Measurements from ENCODE around the gene POLR2J2. TPM values are rescaled to one million over a fixed set of nuclear protein-coding genes. Genes with fewer than 3 reads are reported as not detected.

Gene POLR2J2
- total and polyA plus RNA-seq, 3 donors from 2014 or later: 1.4 to 10.2 (median 7.6) TPM

Small RNA genes lying within 50 kb of the gene (small RNA-seq; reads per million reads assigned to genes)
- 0 reads per million in 2 donors for gene AC105052.3
- 0 reads per million in 2 donors for gene UPK3BL1

Other genes with a start within 250 kb of the POLR2J2 start
- gene ORAI2, start 238.1 kb downstream of the POLR2J2 start, total RNA-seq: 10 to 100 TPM in 1 of 2 donors, 1 to 10 TPM in 1; 9.7 to 10.3 TPM
- 9.9 TPM for gene ORAI2, start 238.1 kb downstream of the POLR2J2 start, polyA plus RNA-seq (ENCODE audit: insufficient read depth, low read depth, low replicate concordance)
- 10 to 100 TPM; 26.7 to 27.7 TPM for gene ALKBH4, start 206.8 kb downstream of the POLR2J2 start, total RNA-seq
- 9.3 TPM for gene ALKBH4, start 206.8 kb downstream of the POLR2J2 start, polyA plus RNA-seq (ENCODE audit: insufficient read depth, low read depth, low replicate concordance)
- gene LRWD1, start 206.7 kb downstream of the POLR2J2 start, total RNA-seq: 100 to 1,000 TPM; 221 to 350 TPM
- gene LRWD1, start 206.7 kb downstream of the POLR2J2 start, polyA plus RNA-seq (ENCODE audit: insufficient read depth, low read depth, low replicate concordance): 540 TPM
- 10 to 100 TPM; 33.9 to 46.0 TPM for gene POLR2J, start 192.7 kb downstream of the POLR2J2 start, total RNA-seq
- 73.1 TPM for gene POLR2J, start 192.7 kb downstream of the POLR2J2 start, polyA plus RNA-seq (ENCODE audit: insufficient read depth, low read depth, low replicate concordance)
- gene RASA4B, start 153.9 kb downstream of the POLR2J2 start, total RNA-seq: 10 to 100 TPM; 11.5 to 15.7 TPM
- gene RASA4B, start 153.9 kb downstream of the POLR2J2 start, polyA plus RNA-seq (ENCODE audit: insufficient read depth, low read depth, low replicate concordance): 18.5 TPM
- gene UPK3BL2, start 128.0 kb downstream of the POLR2J2 start, total RNA-seq: 10 to 100 TPM in 1 of 2 donors, 1 to 10 TPM in 1; 5.6 to 10.5 TPM
- 4.4 TPM for gene UPK3BL2, start 128.0 kb downstream of the POLR2J2 start, polyA plus RNA-seq (ENCODE audit: insufficient read depth, low read depth, low replicate concordance)
- gene SPDYE2, start 120.4 kb downstream of the POLR2J2 start, total RNA-seq: 10 to 100 TPM in 1 of 2 donors, 1 to 10 TPM in 1; 5.4 to 15.6 TPM
- gene SPDYE2, start 120.4 kb downstream of the POLR2J2 start, polyA plus RNA-seq (ENCODE audit: insufficient read depth, low read depth, low replicate concordance): 19.5 TPM
- 10 to 100 TPM; 31.3 to 45.5 TPM for gene POLR2J3, start 99.1 kb downstream of the POLR2J2 start, total RNA-seq
- gene POLR2J3, start 99.1 kb downstream of the POLR2J2 start, polyA plus RNA-seq (ENCODE audit: insufficient read depth, low read depth, low replicate concordance): 66.4 TPM
- gene RASA4, start 54.9 kb downstream of the POLR2J2 start, total RNA-seq: 10 to 100 TPM; 28.0 to 49.0 TPM
- gene RASA4, start 54.9 kb downstream of the POLR2J2 start, polyA plus RNA-seq (ENCODE audit: insufficient read depth, low read depth, low replicate concordance): 43.3 TPM
- gene UPK3BL1, start 28.9 kb downstream of the POLR2J2 start, total RNA-seq: 10 to 100 TPM; 22.5 to 24.2 TPM
- 27.4 TPM for gene UPK3BL1, start 28.9 kb downstream of the POLR2J2 start, polyA plus RNA-seq (ENCODE audit: insufficient read depth, low read depth, low replicate concordance)
- gene SPDYE2B, start 21.3 kb downstream of the POLR2J2 start, total RNA-seq: 10 to 100 TPM in 1 of 2 donors, 1 to 10 TPM in 1; 1.4 to 10.6 TPM
- 3.3 TPM for gene SPDYE2B, start 21.3 kb downstream of the POLR2J2 start, polyA plus RNA-seq (ENCODE audit: insufficient read depth, low read depth, low replicate concordance)
- 10 to 100 TPM; 15.2 to 23.9 TPM for gene FAM185A, start 77.3 kb upstream of the POLR2J2 start, total RNA-seq
- 4.5 TPM for gene FAM185A, start 77.3 kb upstream of the POLR2J2 start, polyA plus RNA-seq (ENCODE audit: insufficient read depth, low read depth, low replicate concordance)
- gene LRRC17, start 241.3 kb upstream of the POLR2J2 start, total RNA-seq: 1 to 10 TPM; 5.8 to 9.7 TPM
- 8.2 TPM for gene LRRC17, start 241.3 kb upstream of the POLR2J2 start, polyA plus RNA-seq (ENCODE audit: insufficient read depth, low read depth, low replicate concordance)

Data from testis (tissue), 3 donors.